GM12878 (cell line): ENCODE measurements around the gene CACNA1I. TPM values are rescaled to one million over a fixed set of nuclear protein-coding genes. Genes with fewer than 3 reads are reported as not detected.

ENCODE experiments used
- ATAC-seq: fragments of 200-7000 bp; cut with Tn5 transposase; 3 replicates; pipeline ENCODE4 v1.9.1; 2020; ENCODE audit warnings: mild to moderate bottlenecking, moderate library complexity
- BruUV-seq: library from RNA; stranded (reverse); fragments of 400-500 nt; replicated peaks from 2 replicates; lab custom pipeline; 2021; lab: Mats Ljungman, UMichigan
- CTCF ChIA-PET: fragments of 300-600 bp; sonication (Branson Sonifier 250); formaldehyde crosslinking; extraction: SDS; loops from one replicate; lab custom pipeline; 2021; ENCODE audit warnings: inconsistent platforms; lab: Yijun Ruan, JAX
- POLR2A ChIA-PET: fragments of 350-600 bp; formaldehyde crosslinking; extraction: SDS; loops from one replicate; lab custom pipeline; 2021; ENCODE audit warnings: inconsistent platforms; lab: Charles Lee
- RAD21 ChIA-PET: fragments of 300-600 bp; sonication (Branson Sonifier 250); formaldehyde crosslinking; loops from one replicate; lab custom pipeline; 2023; ENCODE audit warnings: antibody characterized with exemption; ENCODE audit not compliant: unreplicated experiment; lab: Charles Lee
- SMC1A ChIA-PET: fragments of 300-600 bp; sonication (Branson Sonifier 250); formaldehyde crosslinking; loops from one replicate; lab custom pipeline; 2023; ENCODE audit not compliant: unreplicated experiment, uncharacterized antibody; lab: Charles Lee
- DNase-seq: peaks from one replicate; pipeline ENCODE4 v3.0.0-alpha.2; 2011; ENCODE audit warnings: low read depth, low spot score
- FAIRE-seq: peaks from 3 replicates; lab custom pipeline; 2011; peaks lifted over from hg19 to GRCh38; lab: Jason Lieb, UNC
- H2AFZ ChIP-seq: 2 replicates; pipeline ENCODE4 v1.6.0; 2011; ENCODE audit warnings: low read depth, low read length, control low read depth; ENCODE audit not compliant: control insufficient read depth
- H3K27ac ChIP-seq: 2 replicates; pipeline ENCODE4 v1.5.1; 2011; ENCODE audit warnings: control low read depth; ENCODE audit not compliant: control insufficient read depth, insufficient read depth
- H3K27me3 ChIP-seq, 2 experiments: replicated peaks in 1 of 2; 2 replicates each; pipeline versions ENCODE4 v1.6.0 to v1.6.1; 2011; ENCODE audit warnings: low read length in 1 of 2; ENCODE audit not compliant: control insufficient read depth in 2 of 2, insufficient read depth in 2 of 2
- H3K36me3 ChIP-seq, 2 experiments: 2 replicates each; pipeline ENCODE4 v1.5.1; 2011; ENCODE audit warnings: low read length in 1 of 2; ENCODE audit not compliant: control insufficient read depth in 2 of 2, insufficient read depth in 2 of 2
- H3K4me1 ChIP-seq: 2 replicates; pipeline ENCODE4 v1.6.1; 2011; ENCODE audit warnings: mild to moderate bottlenecking, low read length, moderate library complexity, mixed read lengths; ENCODE audit not compliant: control insufficient read depth, insufficient read depth
- H3K4me2 ChIP-seq: 2 replicates; pipeline ENCODE4 v1.6.0; 2011; ENCODE audit warnings: control low read depth; ENCODE audit not compliant: control insufficient read depth, insufficient read depth
- H3K4me3 ChIP-seq: fragments of 200-600 bp; sonication (generic); 2 replicates; pipeline ENCODE4 v1.5.1; 2016
- H3K79me2 ChIP-seq: 2 replicates; pipeline ENCODE4 v1.6.0; 2011; ENCODE audit warnings: low read length; ENCODE audit not compliant: control insufficient read depth, insufficient read depth
- H3K9ac ChIP-seq: 2 replicates; pipeline ENCODE4 v1.8.0; 2011; ENCODE audit warnings: low read length, control low read depth, mixed read lengths; ENCODE audit not compliant: control insufficient read depth, insufficient read depth
- H3K9me3 ChIP-seq: replicated peaks from 3 replicates; pipeline ENCODE4 v1.5.1; 2011; ENCODE audit warnings: mild to moderate bottlenecking, low read length; ENCODE audit not compliant: control insufficient read depth, insufficient read depth
- H4K20me1 ChIP-seq: 2 replicates; pipeline ENCODE4 v1.6.0; 2011; ENCODE audit not compliant: control insufficient read depth, insufficient read depth
- CBX3 ChIP-seq: fragments of 200-600 bp; sonication (generic); IDR thresholded peaks from 2 replicates; pipeline ENCODE4 v1.6.1; 2016; ENCODE audit warnings: low read depth, borderline replicate concordance
- CEBPB ChIP-seq, 2 experiments: fragments of 150-350 bp in 1 of 2; IDR thresholded peaks; 2 replicates each; pipeline ENCODE4 v1.6.1; 2012 to 2014; ENCODE audit warnings: low read depth in 2 of 2, low read length in 2 of 2, borderline replicate concordance in 1 of 2, inconsistent platforms in 1 of 2
- HDGF ChIP-seq: fragments of 450-650 bp; IDR thresholded peaks from 2 replicates; pipeline ENCODE4 v1.6.1; 2016; ENCODE audit warnings: antibody characterized with exemption
- SMARCA5 ChIP-seq: fragments of 450-650 bp; IDR thresholded peaks from 2 replicates; pipeline ENCODE4 v1.6.1; 2017; ENCODE audit warnings: mild to moderate bottlenecking
- SPI1 ChIP-seq: IDR thresholded peaks from 2 replicates; pipeline ENCODE4 v1.6.1; 2011; ENCODE audit warnings: low read depth, mild to moderate bottlenecking, low read length, moderate library complexity, borderline replicate concordance; ENCODE audit not compliant: insufficient read depth
- ZNF24 ChIP-seq: fragments of 450-650 bp; IDR thresholded peaks from 2 replicates; pipeline ENCODE4 v1.6.1; 2017; ENCODE audit warnings: antibody characterized with exemption, mild to moderate bottlenecking
- WGBS: methylation state at CpG from one replicate; pipeline ENCODE4 v1.1.6; 2016; ENCODE audit warnings: low lambda C conversion rate; ENCODE audit not compliant: insufficient replicate concordance, insufficient coverage; ENCODE audit errors: missing lambda C conversion rate; 5-methylcytosine and 5-hydroxymethylcytosine counted together
- in situ Hi-C: fragments of 300-500 bp; cut with MboI; formaldehyde crosslinking; loops from 9 replicates; pipeline ENCODE4 v1.14.3; 2018; ENCODE audit warnings: mixed read lengths
- intact Hi-C: fragments of 100-400 bp; cut with micrococcal nuclease; formaldehyde crosslinking; loops from one replicate; pipeline ENCODE4 v1.14.2; 2022; ENCODE audit not compliant: unreplicated experiment
- polyA plus RNA-seq, 11 experiments: library from polyadenylated mRNA; depleted of rRNA in 4 of 11; unstranded in 6 of 11; stranded (reverse) in 5 of 11; fragments of >200 nt; fragmentation: Nextera tagmentation in 4 of 11; fragmentation: Illumina TruSeq in 1 of 11; extraction: Ambion mirVana in 4 of 11; extraction: Trizol in 1 of 11; gene quantifications; 1 replicate in 1 of 11; 2 replicates in 10 of 11; pipeline versions ENCODE4 v1.2.1 to v1.2.3, GENCODE V29; 2011 to 2016; ENCODE audit warnings: inconsistent platforms in 2 of 11, missing spikeins in 2 of 11, low read depth in 1 of 11
- total RNA-seq, 4 experiments: library from RNA; depleted of rRNA in 3 of 4; stranded (reverse); fragments of >200 nt in 3 of 4; fragmentation: Illumina TruSeq in 1 of 4; extraction: Trizol in 1 of 4; gene quantifications; 2 replicates each; pipeline versions ENCODE4 v1.2.1 to v1.2.3, GENCODE V29; 2013 to 2021
- TF ChIP-seq, protein P1 (sequence below): fragments of 450-650 bp; IDR thresholded peaks from 2 replicates; pipeline ENCODE4 v1.6.1; 2016; ENCODE audit warnings: mild to moderate bottlenecking
- TF ChIP-seq, protein P2 (sequence below): fragments of 450-650 bp; IDR thresholded peaks from 2 replicates; pipeline ENCODE4 v1.6.1; 2014; ENCODE audit warnings: mild to moderate bottlenecking

The CACNA1I gene
- total and polyA plus RNA-seq, 10 of the 15 experiments (the other 5 are each of a cell fraction or from before 2014, with no cell fraction given) = 0.01 to 0.03 TPM; not detected in 8

GRCh38 chr22:39618996-39619530 lies 48.5 kb downstream of the CACNA1I start (continued):
- TF ChIP-seq, protein P1, sequence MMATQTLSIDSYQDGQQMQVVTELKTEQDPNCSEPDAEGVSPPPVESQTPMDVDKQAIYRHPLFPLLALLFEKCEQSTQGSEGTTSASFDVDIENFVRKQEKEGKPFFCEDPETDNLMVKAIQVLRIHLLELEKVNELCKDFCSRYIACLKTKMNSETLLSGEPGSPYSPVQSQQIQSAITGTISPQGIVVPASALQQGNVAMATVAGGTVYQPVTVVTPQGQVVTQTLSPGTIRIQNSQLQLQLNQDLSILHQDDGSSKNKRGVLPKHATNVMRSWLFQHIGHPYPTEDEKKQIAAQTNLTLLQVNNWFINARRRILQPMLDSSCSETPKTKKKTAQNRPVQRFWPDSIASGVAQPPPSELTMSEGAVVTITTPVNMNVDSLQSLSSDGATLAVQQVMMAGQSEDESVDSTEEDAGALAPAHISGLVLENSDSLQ = no peak

DNA sequence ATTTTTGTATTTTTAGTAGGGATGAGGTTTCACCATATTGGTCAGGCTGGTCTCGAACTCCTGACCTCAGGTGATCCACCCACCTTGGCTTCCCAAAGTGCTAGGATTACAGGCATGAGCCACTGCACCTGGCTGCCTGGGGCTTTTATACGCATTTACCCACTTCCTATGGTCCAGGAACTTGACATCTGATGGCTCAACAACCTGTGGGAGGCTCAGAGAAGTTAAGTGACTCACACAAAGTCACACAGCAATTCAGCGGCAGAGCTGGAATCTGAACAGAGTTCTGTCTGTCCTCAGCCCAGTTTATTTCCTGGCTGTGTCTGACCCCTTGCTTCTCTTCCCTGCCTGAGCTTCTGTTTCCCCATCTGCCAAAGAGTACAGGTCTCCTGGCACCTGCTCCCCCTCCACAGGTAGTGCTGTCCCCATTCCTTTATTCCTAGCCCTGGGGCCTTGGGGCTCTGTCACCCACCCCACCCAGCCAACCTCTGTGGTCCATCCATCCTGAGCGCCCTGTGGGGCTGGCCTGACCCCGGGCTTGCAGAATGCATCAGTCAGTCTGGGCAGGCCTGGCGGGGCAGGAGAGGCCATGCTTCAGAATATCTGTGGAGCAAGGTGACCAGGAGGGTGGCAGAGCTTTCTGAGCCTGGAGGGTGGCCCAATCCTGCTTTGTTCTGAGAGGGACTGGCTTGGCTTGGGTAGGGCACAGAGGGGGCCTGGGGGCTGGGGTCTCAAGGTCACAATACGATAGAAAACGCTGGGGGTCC lies 50.6 kb downstream of the CACNA1I start:
- ChIA-PET RAD21 (interaction anchor here (0.9 to 1.4 kb wide), 3 partner anchors 403 to 404 kb away, joined by 3 to 12 read pairs (median 5); no protein-coding TSS in a partner anchor), CTCF (interaction anchor here (1.0 to 2.7 kb wide), 4 partner anchors 10 to 408 kb away, joined by 3 to 23 read pairs (median 4); no protein-coding TSS in a partner anchor), SMC1A (interaction anchor here (1.4 kb wide), 1 partner anchor 404 kb away, joined by 6 read pairs; no protein-coding TSS in a partner anchor), POLR2A (no interaction called here)
- H3K79me2 ChIP-seq = no peaks in the 10 kb centered on the region
- H3K9me3 ChIP-seq = no peaks in the 10 kb centered on the region
- H3K4me1 ChIP-seq = no peaks in the 10 kb centered on the region; the same call in 1 of the 2 replicates
- H4K20me1 ChIP-seq = no peaks in the 10 kb centered on the region
- H3K4me2 ChIP-seq = no peak overlapping the region
- H3K4me3 ChIP-seq = no peak overlapping the region
- no peak overlapping the region for H3K9ac ChIP-seq
- in situ Hi-C loops (no loop called here), intact Hi-C loops (no loop called here)
- WGBS = 23% methylated on average over 8 of the region's 8 CpGs
- ATAC-seq (no peak), DNase-seq (no peak), FAIRE-seq (no peak)
- TF ChIP-seq, protein P2, sequence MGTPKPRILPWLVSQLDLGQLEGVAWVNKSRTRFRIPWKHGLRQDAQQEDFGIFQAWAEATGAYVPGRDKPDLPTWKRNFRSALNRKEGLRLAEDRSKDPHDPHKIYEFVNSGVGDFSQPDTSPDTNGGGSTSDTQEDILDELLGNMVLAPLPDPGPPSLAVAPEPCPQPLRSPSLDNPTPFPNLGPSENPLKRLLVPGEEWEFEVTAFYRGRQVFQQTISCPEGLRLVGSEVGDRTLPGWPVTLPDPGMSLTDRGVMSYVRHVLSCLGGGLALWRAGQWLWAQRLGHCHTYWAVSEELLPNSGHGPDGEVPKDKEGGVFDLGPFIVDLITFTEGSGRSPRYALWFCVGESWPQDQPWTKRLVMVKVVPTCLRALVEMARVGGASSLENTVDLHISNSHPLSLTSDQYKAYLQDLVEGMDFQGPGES = no peak
- no peak for TF ChIP-seq SMARCA5
- TF ChIP-seq CBX3 = no peak
- TF ChIP-seq ZNF24 = no peak
- TF ChIP-seq SPI1 = no peak
- TF ChIP-seq CEBPB (IDR thresholded peaks at IDR 0.05; ENCODE audit: borderline replicate concordance in 1 of 2, low read depth in 2 of 2, low read length in 2 of 2) = no peak
- no peak for TF ChIP-seq HDGF
- no peak overlapping the region for H2AFZ ChIP-seq
- no peaks in the 10 kb centered on the region for H3K36me3 ChIP-seq
- BruUV-seq = no TSS peak
- H3K27me3 ChIP-seq = peaks cover 0 to 1% of the 10 kb centered on the region in 2 experiments; a peak in 2 of 4 replicates
- no peak overlapping the region for H3K27ac ChIP-seq
